GM21526 (cell line): ENCODE measurements around the gene CSRNP3.

Experiments used
- ATAC-seq: cut with Tn5 transposase; IDR thresholded peaks from one replicate; pipeline ENCODE4 v1.9.1; 2021; ENCODE audit warnings: moderate library complexity; ENCODE audit not compliant: unreplicated experiment, low FRiP score

The CSRNP3 gene

GRCh38 chr2:165467921-165468320 is 1.6 kb upstream of the CSRNP3 start:
- ATAC-seq: no peak

GRCh38 chr2:165470361-165470760 is 863 bp downstream of the CSRNP3 start:
- no peak for ATAC-seq

GRCh38 chr2:165471349-165471950 is 2.0 kb downstream of the CSRNP3 start:
- no peak for ATAC-seq

GRCh38 chr2:165472922-165473321 is 3.4 kb downstream of the CSRNP3 start:
- ATAC-seq: no peak

GRCh38 chr2:165474619-165475276 is 5.2 kb downstream of the CSRNP3 start:
- no peak for ATAC-seq

- no peak for ATAC-seq
These were observed 5.9 kb downstream of the CSRNP3 start for GRCh38 chr2:165475277-165476004.

- no peak for ATAC-seq
These were observed 10.4 kb downstream of the CSRNP3 start for GRCh38 chr2:165479856-165480255.

- ATAC-seq: no peak
These were observed 25.1 kb downstream of the CSRNP3 start for GRCh38 chr2:165494573-165494972.

- ATAC-seq: no peak
These were observed 28.3 kb downstream of the CSRNP3 start for GRCh38 chr2:165497659-165498317.

GRCh38 chr2:165499131-165499530 is 29.6 kb downstream of the CSRNP3 start:
- ATAC-seq: no peak

GRCh38 chr2:165500001-165500400 is 30.5 kb downstream of the CSRNP3 start:
- no peak for ATAC-seq

- ATAC-seq: no peak
These were observed 31.3 kb downstream of the CSRNP3 start for GRCh38 chr2:165500816-165501215.

GRCh38 chr2:165505514-165505913 is 36.0 kb downstream of the CSRNP3 start:
- no peak for ATAC-seq

GRCh38 chr2:165508927-165509326 is 39.4 kb downstream of the CSRNP3 start:
- ATAC-seq: no peak

- no peak for ATAC-seq
These were observed 44.0 kb downstream of the CSRNP3 start for GRCh38 chr2:165513479-165513878.

- ATAC-seq: no peak
These were observed 49.1 kb downstream of the CSRNP3 start for GRCh38 chr2:165518611-165519010.

GRCh38 chr2:165522719-165523118 is 53.2 kb downstream of the CSRNP3 start:
- no peak for ATAC-seq

GRCh38 chr2:165524720-165525119 is 55.2 kb downstream of the CSRNP3 start:
- ATAC-seq: no peak

- ATAC-seq: no peak
These were observed 59.2 kb downstream of the CSRNP3 start for GRCh38 chr2:165528691-165529090.

GRCh38 chr2:165529130-165529529 is 59.6 kb downstream of the CSRNP3 start:
- ATAC-seq: no peak

- ATAC-seq: no peak
These were observed 63.8 kb downstream of the CSRNP3 start for GRCh38 chr2:165533331-165533730.
